Activated T-cell treated with anti-CD3 and anti-CD28 coated beads for 4 hours (primary cell): ENCODE data around the gene ZBTB17.
"Not testable (repeated sequence)": the region's sequence is repeated elsewhere in the genome, so short reads cannot be mapped to it uniquely, and the experiment has no call there.

ENCODE experiments used
- DNase-seq: peaks from one replicate; pipeline ENCODE4 v3.0.0-alpha.2; 2020

The ZBTB17 gene

GRCh38 chr1:16010837-16011236, 34.9 kb upstream of the ZBTB17 start:
- DNase-seq: no peak

GRCh38 chr1:16009678-16010077, 33.8 kb upstream of the ZBTB17 start:
- no peak for DNase-seq

DNA sequence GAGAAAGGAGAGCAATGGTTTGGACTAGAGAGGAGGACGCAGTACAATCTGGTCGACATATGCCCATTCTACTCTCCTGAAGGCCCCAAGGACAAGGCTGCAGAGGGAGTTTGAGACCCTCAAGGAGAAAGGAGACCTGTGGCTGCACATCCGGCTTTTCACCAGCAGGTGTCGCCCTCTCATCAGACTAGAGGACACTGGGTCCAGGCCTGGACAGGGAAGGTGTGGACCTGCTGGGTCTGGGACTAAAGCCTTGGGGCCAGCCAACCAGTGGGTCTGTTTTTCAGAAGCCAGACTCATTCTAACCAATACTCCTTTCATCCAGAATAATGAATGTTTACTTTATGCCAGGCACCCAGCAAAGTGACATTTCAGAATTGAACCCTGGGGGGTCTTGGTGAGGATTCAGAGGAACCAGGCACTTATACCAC, 33.1 kb upstream of the ZBTB17 start:
- DNase-seq: peak; percentile 71

- no peak for DNase-seq
Observed at GRCh38 chr1:16007671-16008341, 31.9 kb upstream of the ZBTB17 start.

DNA sequence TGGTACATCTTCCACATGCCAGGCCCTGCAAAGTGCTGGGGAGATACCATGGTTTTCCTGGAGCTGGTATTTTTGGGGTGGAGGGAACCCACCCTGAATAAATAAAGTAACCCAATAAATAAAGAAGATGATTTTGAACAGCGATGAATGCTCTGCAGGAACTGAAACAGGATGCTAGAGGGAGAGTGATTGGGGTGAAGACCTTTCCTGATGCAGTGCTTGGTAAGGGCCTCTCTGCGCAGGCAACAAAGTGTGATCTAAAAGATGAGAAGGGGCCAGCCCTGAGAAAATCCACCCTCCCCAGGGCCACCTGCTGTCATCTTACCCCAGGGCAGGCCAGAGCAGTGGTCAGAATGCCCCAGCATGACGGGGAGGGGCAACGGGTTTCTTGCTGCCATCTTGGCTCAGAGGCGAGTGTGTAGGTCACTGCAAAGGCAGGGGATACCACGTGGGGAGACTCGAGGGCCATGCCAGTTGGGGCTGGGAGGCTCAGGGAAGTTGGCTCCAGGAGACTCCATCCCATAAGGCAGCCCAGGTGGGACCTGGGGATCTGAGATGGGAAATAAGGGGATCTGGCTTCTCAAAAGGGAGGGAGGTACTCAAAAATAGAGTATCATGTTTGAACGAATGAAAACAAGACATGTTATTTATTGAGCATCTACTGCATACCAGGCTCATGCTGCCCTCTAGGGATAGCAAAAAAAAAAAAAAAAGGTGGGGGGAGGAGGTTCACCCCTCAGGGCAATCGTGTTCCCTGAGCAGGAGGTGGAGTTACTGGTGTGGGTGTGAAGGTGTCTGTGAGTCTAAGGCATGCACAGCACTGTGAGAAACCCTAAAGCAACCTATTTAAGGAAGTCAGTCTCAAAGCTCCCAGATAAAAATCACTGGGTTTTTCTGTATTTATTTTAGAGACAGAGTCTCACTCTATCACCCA, 30.9 kb upstream of the ZBTB17 start:
- DNase-seq: no peak

GRCh38 chr1:16006010-16006409, 30.1 kb upstream of the ZBTB17 start:
- no peak for DNase-seq

- no peak for DNase-seq
Observed at GRCh38 chr1:16005597-16005996, 29.7 kb upstream of the ZBTB17 start.

DNA sequence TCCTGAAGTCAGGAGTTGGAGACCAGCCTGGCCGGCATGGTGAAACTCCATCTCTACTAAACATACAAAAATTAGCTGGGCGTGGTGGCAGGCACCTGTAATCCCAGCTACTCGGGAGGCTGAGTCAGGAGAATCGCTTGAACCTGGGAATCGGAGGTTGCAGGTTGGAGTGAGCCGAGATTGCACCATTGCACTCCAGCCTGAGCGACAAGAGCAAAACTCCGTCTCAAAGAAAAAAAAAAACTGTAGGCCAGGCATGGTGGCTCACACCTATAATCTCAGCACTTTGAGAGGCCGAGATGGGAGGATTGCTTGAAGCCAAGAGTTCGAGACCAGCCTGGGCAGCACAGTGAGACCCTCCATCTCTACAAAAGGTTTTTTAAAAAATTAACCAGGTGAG, 25.4 kb upstream of the ZBTB17 start:
- DNase-seq: not testable (repeated sequence)

GRCh38 chr1:15998929-15999328, 23.0 kb upstream of the ZBTB17 start:
- DNase-seq: no peak

DNA sequence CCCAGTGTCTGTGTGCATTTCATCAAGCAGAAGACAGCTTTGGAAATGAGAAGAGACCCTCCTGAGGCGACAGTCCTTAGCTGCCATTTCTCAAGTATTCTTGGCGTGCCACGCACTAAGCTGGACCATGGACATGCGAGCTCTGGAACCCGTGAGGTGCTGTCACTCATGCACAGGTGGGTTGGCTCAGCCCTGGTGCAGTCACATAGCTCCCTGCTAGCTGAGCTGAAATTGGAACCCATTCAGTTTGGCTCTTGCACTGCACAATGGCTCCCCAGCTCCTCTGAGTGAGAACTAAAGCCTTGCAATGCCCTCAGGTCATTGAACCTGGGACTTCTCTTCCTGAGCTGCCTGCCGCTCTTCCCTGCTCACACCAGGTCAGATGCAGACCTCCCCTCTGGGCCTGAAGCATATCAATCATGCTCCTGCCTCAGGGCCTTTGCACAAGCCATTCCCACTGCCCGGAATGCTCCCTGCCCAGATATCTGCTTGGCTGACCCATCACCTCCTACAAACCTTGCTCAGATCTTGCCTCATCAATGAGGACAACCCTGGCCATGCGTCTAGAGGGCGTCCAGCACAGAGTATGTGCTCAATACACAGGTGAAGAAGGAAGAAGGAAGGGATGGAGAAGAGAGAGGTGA, 21.9 kb upstream of the ZBTB17 start:
- DNase-seq: no peak

DNA sequence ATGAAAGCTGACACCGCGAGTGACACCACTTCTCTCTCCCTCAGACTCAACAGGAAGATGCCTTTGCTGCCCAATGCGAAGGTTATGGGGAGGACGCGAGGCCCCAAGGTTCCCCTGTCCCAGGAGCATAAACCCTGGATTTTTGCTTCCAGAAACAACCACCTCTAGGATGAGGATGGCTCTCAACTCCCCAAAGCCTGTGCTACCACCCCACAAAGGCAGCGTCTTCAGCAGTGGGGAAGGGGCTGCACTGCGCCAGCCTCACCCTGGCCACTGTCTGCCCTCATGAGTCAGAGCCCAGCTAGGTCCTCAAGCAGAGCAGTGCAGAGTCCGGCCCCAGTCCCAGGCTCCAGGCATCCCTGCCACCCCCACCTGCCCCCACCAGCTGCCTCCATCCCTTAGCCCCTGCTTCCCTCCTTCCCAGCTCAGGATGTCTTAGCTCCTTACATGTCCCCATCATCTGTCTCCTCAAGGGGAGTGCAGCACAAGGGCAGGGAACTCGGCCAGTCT, 21.2 kb upstream of the ZBTB17 start:
- no peak for DNase-seq

DNA sequence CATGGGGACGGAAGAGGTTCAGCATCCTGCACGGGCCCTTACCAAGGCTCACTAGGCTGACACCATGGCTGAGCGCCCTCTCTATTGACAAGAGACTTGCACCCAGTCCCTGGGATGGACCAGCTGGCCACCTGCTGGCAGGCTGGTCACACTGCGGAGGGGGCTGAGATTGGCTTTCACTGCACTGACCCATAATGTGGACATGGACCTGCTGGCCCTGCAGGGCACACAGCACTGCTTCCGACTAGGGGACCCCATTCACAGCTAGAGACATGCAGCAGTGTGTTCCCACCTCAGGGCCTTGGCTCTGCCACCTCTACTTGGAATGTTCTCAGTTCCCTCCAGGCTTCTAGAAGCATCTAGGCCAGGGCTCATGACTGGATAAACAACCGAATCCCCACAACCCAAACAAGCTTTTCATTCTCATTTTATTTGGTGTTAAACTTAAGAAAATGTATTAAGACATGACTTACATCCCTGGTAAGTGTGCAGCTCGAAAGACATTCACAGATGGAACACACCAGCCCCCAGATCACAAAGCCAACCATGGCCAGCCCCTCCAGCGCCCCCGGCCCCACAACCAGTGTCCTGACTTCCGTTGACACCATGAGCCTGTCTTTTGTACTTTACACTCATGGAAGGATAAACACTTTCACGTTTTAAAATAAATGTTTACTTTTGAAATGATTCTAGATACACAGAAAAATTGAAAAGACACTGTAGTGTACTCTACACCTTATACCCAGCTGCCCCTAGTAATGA, 18.9 kb upstream of the ZBTB17 start:
- DNase-seq: peak; percentile 23

- DNase-seq: no peak
Observed at GRCh38 chr1:15994081-15994480, 18.2 kb upstream of the ZBTB17 start.

GRCh38 chr1:15993666-15994065, 17.8 kb upstream of the ZBTB17 start:
- no peak for DNase-seq

GRCh38 chr1:15992582-15993500, 16.9 kb upstream of the ZBTB17 start:
- no peak for DNase-seq

GRCh38 chr1:15992187-15992553, 16.3 kb upstream of the ZBTB17 start:
- no peak for DNase-seq

- no peak for DNase-seq
Observed at GRCh38 chr1:15991427-15992186, 15.7 kb upstream of the ZBTB17 start.

- no peak for DNase-seq
Observed at GRCh38 chr1:15989776-15990175, 13.9 kb upstream of the ZBTB17 start.

DNA sequence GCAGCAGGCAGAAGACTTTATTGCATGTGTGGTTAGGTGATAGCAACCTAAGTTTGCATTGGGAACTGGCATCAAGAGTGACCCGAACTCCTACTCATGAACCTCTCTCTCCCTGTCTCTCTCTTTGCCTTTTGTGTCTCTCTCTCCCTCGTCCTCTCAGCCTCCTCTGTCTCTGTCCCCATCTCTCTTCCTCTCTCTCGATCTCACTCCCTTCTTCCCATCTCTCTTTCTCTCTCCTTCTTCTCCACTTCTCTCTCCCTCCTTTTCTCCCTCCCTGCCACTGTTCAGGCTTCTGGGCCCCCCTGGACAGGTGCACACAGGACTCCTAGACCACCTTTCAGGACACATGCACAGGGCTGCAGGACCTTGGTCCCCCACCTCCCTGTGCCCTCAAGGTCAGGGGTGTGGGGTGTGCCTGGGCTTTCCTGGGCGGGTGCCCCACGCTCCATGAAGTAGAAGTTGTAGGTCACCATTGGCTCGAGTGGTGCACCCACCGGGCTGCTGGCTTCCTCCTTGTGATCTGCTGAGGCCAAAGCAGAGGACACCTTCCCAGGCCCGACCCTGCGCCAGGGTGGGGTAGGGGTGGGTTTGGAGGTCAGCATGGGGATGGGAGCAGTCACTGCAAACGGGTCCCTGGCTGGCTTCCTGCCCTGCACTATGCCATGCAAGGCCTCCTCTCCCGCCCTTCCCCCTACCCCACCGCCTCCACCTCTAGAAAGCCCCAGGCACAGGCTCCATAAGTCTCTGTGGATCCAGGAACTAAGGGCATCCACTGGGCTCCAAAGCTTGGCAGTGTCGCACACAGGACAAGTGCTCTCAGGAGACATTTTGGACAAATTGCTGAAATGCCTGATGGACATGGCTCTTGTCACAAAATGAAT, 13.2 kb upstream of the ZBTB17 start:
- DNase-seq: no peak
